Astrocyte of the hippocampus (primary cell): ENCODE results near the gene MDH2.
"Not testable (repeated sequence)": the region's sequence is repeated elsewhere in the genome, so short reads cannot be mapped to it uniquely, and the experiment has no call there.

ENCODE experiments used
- DNase-seq: peaks from one replicate; pipeline ENCODE4 v3.0.0; 2011; ENCODE audit warnings: low read depth, low spot score

Gene MDH2

GRCh38 chr7:76113042-76113630 is 65.2 kb downstream of the MDH2 start:
- not testable (repeated sequence) for DNase-seq

DNA sequence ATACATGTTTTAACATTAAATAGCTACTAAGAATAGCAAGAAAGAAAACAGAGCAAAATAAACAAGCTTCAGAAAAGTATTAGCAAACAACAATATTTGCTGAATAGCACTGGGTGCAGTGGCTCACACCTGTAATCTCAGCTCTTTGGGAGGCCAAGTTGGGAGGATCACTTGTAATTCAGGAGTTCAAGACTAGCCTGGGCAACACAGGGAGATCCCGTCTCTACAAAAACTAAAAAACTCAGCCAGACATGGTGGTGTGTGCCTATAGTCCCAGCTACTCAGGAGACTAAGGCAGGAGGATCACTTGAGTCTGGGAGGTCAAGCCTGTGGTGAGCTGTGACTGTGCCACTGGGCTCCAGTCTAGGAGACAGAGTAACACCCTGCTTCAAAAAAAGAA is 66.8 kb downstream of the MDH2 start:
- not testable (repeated sequence) for DNase-seq
